Measurements from ENCODE around the gene DLGAP4. TPM values are rescaled to one million over a fixed set of nuclear protein-coding genes. Genes with fewer than 3 reads are reported as not detected.
A peak's percentile ranks its signal among the peaks of the same experiment; 100 is the strongest.

DLGAP4 gene
- total and polyA plus RNA-seq, 2 of the 13 experiments (the other 11 are each of a cell fraction or from before 2014, with no cell fraction given): 15.2 to 26.7 TPM

DNA sequence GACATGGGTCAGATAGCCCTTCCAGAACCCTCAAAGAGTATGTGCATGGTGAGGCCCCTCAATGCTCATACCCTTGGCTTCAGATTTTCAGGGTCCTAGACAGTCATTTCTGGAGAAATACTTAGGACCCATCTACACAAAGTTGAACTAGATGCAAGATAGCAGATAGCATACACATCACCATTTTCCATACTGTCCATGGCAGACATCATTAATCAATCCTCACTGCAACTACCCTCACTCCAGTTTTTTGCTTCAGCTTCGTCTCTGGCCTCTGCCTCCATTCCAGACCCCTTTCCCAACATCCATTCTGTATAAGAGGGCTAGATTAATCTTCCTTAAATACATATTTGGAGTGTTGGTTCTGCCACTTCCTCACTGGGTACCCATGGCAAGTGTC lies 139.7 kb downstream of the DLGAP4 start (continued):
- no peak for TF ChIP-seq CBX5 (CRISPR knock-in tag; IDR thresholded peaks at IDR 0.05; ENCODE audit: borderline replicate concordance)
- TF ChIP-seq MTF1 (CRISPR knock-in tag; IDR thresholded peaks at IDR 0.05): no peak
- no peak for TF ChIP-seq HES4 (CRISPR knock-in tag; IDR thresholded peaks at IDR 0.05; ENCODE audit: borderline replicate concordance)
- no peak for TF ChIP-seq FOSL2 (CRISPR knock-in tag; IDR thresholded peaks at IDR 0.05)
- no peak for TF ChIP-seq ZNF570 (CRISPR knock-in tag; IDR thresholded peaks at IDR 0.05; ENCODE audit: borderline replicate concordance)
- TF ChIP-seq, protein P1, sequence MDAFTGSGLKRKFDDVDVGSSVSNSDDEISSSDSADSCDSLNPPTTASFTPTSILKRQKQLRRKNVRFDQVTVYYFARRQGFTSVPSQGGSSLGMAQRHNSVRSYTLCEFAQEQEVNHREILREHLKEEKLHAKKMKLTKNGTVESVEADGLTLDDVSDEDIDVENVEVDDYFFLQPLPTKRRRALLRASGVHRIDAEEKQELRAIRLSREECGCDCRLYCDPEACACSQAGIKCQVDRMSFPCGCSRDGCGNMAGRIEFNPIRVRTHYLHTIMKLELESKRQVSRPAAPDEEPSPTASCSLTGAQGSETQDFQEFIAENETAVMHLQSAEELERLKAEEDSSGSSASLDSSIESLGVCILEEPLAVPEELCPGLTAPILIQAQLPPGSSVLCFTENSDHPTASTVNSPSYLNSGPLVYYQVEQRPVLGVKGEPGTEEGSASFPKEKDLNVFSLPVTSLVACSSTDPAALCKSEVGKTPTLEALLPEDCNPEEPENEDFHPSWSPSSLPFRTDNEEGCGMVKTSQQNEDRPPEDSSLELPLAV (CRISPR knock-in tag; conservative IDR thresholded peaks at IDR 0.05; ENCODE audit: low read depth): no peak
- no peak for TF ChIP-seq ZNF274 (CRISPR knock-in tag; IDR thresholded peaks at IDR 0.05)

DNA sequence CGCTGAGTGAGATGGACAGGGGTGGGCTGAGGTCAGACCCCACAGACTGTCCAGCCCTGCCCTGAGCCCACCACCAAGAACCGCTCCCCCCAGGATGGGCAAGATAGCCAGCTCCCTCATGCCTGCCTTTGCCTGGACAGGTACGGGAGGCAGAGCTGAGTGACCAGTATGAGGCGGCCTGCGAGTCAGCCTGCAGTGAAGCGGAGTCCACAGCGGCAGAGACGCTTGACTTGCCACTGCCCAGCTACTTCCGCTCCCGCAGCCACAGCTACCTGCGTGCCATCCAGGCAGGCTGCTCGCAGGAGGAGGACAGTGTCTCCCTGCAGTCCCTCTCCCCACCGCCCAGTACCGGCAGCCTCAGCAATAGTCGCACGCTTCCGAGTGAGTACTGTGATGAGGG lies 140.4 kb downstream of the DLGAP4 start:
- BruUV-seq (replicated peaks): no TSS peak
- FAIRE-seq (no peak), DNase-seq (ENCODE audit: low spot score) (no peak), ATAC-seq (peak; percentile 17; the same call in 2 of the 3 replicates)
- TF ChIP-seq, protein P2, sequence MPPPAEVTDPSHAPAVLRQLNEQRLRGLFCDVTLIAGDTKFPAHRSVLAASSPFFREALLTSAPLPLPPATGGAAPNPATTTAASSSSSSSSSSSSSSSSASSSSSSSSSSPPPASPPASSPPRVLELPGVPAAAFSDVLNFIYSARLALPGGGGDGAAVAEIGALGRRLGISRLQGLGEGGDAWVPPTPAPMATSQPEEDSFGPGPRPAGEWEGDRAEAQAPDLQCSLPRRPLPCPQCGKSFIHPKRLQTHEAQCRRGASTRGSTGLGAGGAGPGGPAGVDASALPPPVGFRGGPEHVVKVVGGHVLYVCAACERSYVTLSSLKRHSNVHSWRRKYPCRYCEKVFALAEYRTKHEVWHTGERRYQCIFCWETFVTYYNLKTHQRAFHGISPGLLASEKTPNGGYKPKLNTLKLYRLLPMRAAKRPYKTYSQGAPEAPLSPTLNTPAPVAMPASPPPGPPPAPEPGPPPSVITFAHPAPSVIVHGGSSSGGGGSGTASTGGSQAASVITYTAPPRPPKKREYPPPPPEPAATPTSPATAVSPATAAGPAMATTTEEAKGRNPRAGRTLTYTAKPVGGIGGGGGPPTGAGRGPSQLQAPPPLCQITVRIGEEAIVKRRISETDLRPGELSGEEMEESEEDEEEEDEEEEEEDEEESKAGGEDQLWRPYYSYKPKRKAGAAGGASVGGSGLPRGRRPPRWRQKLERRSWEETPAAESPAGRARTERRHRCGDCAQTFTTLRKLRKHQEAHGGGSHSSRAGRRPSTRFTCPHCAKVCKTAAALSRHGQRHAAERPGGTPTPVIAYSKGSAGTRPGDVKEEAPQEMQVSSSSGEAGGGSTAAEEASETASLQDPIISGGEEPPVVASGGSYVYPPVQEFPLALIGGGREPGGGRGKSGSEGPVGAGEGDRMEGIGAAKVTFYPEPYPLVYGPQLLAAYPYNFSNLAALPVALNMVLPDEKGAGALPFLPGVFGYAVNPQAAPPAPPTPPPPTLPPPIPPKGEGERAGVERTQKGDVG (CRISPR knock-in tag; IDR thresholded peaks at IDR 0.05; ENCODE audit: borderline replicate concordance): peak; percentile 45; the same call in 1 of the 2 replicates
- TF ChIP-seq, protein P3, sequence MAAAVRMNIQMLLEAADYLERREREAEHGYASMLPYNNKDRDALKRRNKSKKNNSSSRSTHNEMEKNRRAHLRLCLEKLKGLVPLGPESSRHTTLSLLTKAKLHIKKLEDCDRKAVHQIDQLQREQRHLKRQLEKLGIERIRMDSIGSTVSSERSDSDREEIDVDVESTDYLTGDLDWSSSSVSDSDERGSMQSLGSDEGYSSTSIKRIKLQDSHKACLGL (CRISPR knock-in tag; IDR thresholded peaks at IDR 0.05): 0 out of 2 replicates have a peak, but pooled peaks have one; percentile 15
- TF ChIP-seq, protein P4, sequence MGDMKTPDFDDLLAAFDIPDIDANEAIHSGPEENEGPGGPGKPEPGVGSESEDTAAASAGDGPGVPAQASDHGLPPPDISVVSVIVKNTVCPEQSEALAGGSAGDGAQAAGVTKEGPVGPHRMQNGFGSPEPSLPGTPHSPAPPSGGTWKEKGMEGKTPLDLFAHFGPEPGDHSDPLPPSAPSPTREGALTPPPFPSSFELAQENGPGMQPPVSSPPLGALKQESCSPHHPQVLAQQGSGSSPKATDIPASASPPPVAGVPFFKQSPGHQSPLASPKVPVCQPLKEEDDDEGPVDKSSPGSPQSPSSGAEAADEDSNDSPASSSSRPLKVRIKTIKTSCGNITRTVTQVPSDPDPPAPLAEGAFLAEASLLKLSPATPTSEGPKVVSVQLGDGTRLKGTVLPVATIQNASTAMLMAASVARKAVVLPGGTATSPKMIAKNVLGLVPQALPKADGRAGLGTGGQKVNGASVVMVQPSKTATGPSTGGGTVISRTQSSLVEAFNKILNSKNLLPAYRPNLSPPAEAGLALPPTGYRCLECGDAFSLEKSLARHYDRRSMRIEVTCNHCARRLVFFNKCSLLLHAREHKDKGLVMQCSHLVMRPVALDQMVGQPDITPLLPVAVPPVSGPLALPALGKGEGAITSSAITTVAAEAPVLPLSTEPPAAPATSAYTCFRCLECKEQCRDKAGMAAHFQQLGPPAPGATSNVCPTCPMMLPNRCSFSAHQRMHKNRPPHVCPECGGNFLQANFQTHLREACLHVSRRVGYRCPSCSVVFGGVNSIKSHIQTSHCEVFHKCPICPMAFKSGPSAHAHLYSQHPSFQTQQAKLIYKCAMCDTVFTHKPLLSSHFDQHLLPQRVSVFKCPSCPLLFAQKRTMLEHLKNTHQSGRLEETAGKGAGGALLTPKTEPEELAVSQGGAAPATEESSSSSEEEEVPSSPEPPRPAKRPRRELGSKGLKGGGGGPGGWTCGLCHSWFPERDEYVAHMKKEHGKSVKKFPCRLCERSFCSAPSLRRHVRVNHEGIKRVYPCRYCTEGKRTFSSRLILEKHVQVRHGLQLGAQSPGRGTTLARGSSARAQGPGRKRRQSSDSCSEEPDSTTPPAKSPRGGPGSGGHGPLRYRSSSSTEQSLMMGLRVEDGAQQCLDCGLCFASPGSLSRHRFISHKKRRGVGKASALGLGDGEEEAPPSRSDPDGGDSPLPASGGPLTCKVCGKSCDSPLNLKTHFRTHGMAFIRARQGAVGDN (CRISPR knock-in tag; IDR thresholded peaks at IDR 0.05): peak; percentile 14; the same call in 1 of the 2 replicates
- TF ChIP-seq XBP1 (CRISPR knock-in tag; IDR thresholded peaks at IDR 0.05) (no peak), HIVEP1 (CRISPR knock-in tag; IDR thresholded peaks at IDR 0.05) (peak; percentile 39; the same call in 1 of the 2 replicates), MZF1 (CRISPR knock-in tag; IDR thresholded peaks at IDR 0.05; ENCODE audit: borderline replicate concordance) (no peak)
- no peak overlapping the region for H3K27ac ChIP-seq (ENCODE audit: extremely low read length, insufficient read depth, low read length)
- H4K20me1 ChIP-seq (ENCODE audit: insufficient read depth, low read length): no peaks in the 10 kb centered on the region
- ChIA-PET POLR2A (no interaction called here), CTCF (ENCODE audit: low intra/inter-chr PET ratio, low total read pairs) (no interaction called here)
- H3K36me3 ChIP-seq (replicated peaks in 1 of 2; ENCODE audit: control insufficient read depth in 1 of 2, insufficient read depth in 2 of 2, low read length in 2 of 2): no peaks in the 10 kb centered on the region
- no peaks in the 10 kb centered on the region for H3K79me2 ChIP-seq (ENCODE audit: insufficient read depth, low read length)
- in situ Hi-C loops (cut with HindIII; ENCODE audit: extremely low pct_ligation_motif_present, low pct_unique_long_range_greater_than_20kb) (loop anchor here (10.0 kb wide), 1 partner anchor 462 kb away; no protein-coding TSS in a partner anchor), intact Hi-C loops (cut with micrococcal nuclease; ENCODE audit: unreplicated experiment) (no loop called here)
- no peak overlapping the region for H3K9ac ChIP-seq (ENCODE audit: insufficient read depth, low read depth, low read length)
- no peak overlapping the region for H3K4me2 ChIP-seq (ENCODE audit: low read depth, low read length)
- H3K4me3 ChIP-seq (replicated peaks in 1 of 3; ENCODE audit: insufficient read depth in 1 of 3, low read depth in 2 of 3, low read length in 3 of 3): no peak overlapping the region
- 64% methylated on average over 13 of the region's 17 CpGs for WGBS (ENCODE audit: low lambda C conversion rate)
- H3K4me1 ChIP-seq (ENCODE audit: insufficient read depth, low read length): no peaks in the 10 kb centered on the region
- no peaks in the 10 kb centered on the region for H3K9me3 ChIP-seq (ENCODE audit: low read length)
- peaks cover 0 to 15% of the 10 kb centered on the region in 2 experiments; a peak in 2 of 5 replicates for H3K27me3 ChIP-seq (ENCODE audit: control insufficient read depth in 1 of 2, insufficient read depth in 2 of 2, low read length in 2 of 2)
- H2AFZ ChIP-seq (ENCODE audit: low read length): no peak overlapping the region

Measured in HepG2 (cell line).